Activated naive CD4-positive, alpha-beta T cell treated with anti-CD3 and anti-CD28 coated beads, Interleukin-2, amount 50 U/mL, for 72 hours (primary cell): ENCODE measurements around the gene SCFD2. TPM values are rescaled to one million over a fixed set of nuclear protein-coding genes. Genes with fewer than 3 reads are reported as not detected.

ENCODE experiments used
- ATAC-seq, 2 donors: fragments of 150-1000 bp; cut with Tn5 transposase; 2 replicates each; pipeline ENCODE4 v1.10.0; 2021; ENCODE audit warnings: mild to moderate bottlenecking in 2 of 2, moderate library complexity in 2 of 2
- DNase-seq, 2 donors: peaks; one replicate each; pipeline ENCODE4 v3.0.0; 2021 to 2022; ENCODE audit warnings: low spot score in 2 of 2
- H3K27ac Mint-ChIP-seq, 2 donors: one replicate each; pipeline ENCODE4 v1.8.0; 2022; ENCODE audit warnings: mild to moderate bottlenecking in 2 of 2, mixed read lengths in 2 of 2
- H3K36me3 Mint-ChIP-seq, 2 donors: one replicate each; pipeline ENCODE4 v1.8.0; 2022; ENCODE audit warnings: mixed read lengths in 2 of 2
- H3K9me3 Mint-ChIP-seq, 2 donors: one replicate each; pipeline ENCODE4 v1.8.0; 2022; ENCODE audit warnings: mixed read lengths in 2 of 2
- total RNA-seq, 2 donors: library from RNA; stranded (reverse); gene quantifications; one replicate each; pipeline ENCODE4 v1.2.3, GENCODE V29; 2022

The SCFD2 gene
- total RNA-seq, 2 donors from 2014 or later: 15.6 to 29.1 TPM

DNA sequence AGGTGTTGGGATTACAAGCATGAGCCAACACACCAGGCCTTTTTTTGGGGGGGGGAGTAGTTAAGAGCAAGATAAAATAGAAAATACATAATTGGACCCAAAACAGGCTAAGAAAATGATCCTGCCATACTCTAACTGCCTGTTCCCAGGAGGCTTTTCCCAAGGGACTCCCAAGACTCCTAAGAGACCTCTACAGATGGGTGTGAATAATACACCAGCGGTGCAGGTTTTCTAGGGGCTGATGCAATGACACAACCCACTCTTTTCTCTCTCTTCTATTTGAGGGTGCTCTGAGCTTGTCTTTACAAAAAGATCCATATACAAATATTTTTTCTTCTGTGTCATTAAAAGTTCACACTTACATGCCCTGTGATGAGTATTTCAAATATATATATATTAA lies 386.8 kb downstream of the SCFD2 start:
- H3K27ac Mint-ChIP-seq: no peak overlapping the region
- H3K36me3 Mint-ChIP-seq: peaks cover 6 to 8% of the 10 kb centered on the region in 2 donors
- H3K9me3 Mint-ChIP-seq: no peaks in the 10 kb centered on the region
- ATAC-seq: no peak
- DNase-seq: no peak

GRCh38 chr4:52977252-52977651 lies 388.6 kb downstream of the SCFD2 start:
- DNase-seq (no peak), ATAC-seq (no peak)
- Mint-ChIP-seq H3K9me3 (peaks cover 0 to 2% of the 10 kb centered on the region in 2 donors), H3K36me3 (peaks cover 6 to 15% of the 10 kb centered on the region in 2 donors), H3K27ac (no peak overlapping the region)

GRCh38 chr4:52976523-52977230 lies 389.2 kb downstream of the SCFD2 start:
- DNase-seq: no peak
- Mint-ChIP-seq H3K9me3 (peaks cover 0 to 7% of the 10 kb centered on the region in 2 donors), H3K36me3 (peaks cover 6 to 21% of the 10 kb centered on the region in 2 donors), H3K27ac (no peak overlapping the region)
- ATAC-seq: peak; percentile 56 to 90

DNA sequence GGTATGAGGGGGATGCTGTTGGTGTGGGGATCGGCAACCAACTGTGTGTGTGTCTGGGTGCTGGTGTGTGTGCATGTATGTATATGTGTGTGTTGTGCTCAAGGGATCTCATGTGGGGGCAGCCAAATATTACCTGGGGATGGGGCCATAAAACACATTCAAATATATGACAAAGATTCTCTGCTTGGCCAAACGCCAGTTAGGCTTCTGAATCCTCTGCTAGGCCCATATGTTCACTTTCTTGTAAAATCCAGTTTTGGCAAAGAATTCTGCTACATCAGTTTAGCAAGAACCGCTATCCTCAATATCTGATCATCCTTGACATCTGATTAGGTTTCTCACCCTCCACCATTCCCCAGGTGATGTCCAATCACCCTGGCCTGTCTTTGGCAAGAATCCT lies 397.2 kb downstream of the SCFD2 start:
- ATAC-seq (no peak), DNase-seq (no peak)
- H3K27ac Mint-ChIP-seq: no peak overlapping the region
- peaks cover 0 to 11% of the 10 kb centered on the region in 2 donors for H3K9me3 Mint-ChIP-seq
- H3K36me3 Mint-ChIP-seq: peaks cover 15 to 37% of the 10 kb centered on the region in 2 donors

DNA sequence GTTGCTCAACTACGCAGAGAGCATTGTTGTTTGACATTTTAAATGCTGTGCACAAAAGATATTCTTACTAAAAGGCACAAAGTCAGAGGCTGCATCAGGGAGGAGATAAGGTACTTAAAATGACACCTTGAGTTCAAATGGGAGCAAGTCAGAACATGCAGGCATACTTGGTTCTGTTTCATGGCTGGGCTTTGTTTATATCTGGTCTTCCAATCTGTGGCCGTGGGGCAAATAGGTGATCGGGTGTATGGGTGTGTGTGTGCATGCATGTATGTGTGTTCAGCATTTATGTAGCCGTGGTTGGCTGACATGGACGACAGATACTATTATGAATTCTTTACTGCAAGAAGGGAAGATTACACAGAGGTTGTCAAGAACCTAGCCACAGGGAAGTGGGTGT lies 397.6 kb downstream of the SCFD2 start:
- peaks cover 15 to 37% of the 10 kb centered on the region in 2 donors for H3K36me3 Mint-ChIP-seq
- H3K9me3 Mint-ChIP-seq: peaks cover 0 to 11% of the 10 kb centered on the region in 2 donors
- ATAC-seq (no peak), DNase-seq (no peak)
- H3K27ac Mint-ChIP-seq: no peak overlapping the region

GRCh38 chr4:52966781-52967180 lies 399.1 kb downstream of the SCFD2 start:
- ATAC-seq (no peak), DNase-seq (no peak)
- no peak overlapping the region for H3K27ac Mint-ChIP-seq
- H3K9me3 Mint-ChIP-seq: peaks cover 0 to 5% of the 10 kb centered on the region in 2 donors
- H3K36me3 Mint-ChIP-seq: peaks cover 15 to 25% of the 10 kb centered on the region in 2 donors

DNA sequence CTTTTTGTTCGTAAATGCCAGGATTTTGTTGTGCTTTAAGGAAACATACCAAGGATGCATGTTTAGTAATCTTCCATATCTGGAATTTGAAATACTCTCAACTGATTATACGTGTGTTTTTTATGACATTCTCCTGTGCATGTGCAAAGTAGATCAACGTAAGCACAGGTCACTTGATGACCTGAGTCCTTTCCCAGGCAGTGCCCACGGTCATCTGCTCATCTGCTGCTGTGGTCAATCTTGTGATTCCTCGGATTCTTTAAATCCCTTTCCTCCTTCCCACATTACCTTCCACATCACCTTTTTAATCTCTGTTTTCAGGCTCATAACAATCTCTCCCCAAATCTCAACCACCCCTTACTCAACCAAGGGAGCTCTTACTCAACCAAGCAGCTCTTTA lies 399.7 kb downstream of the SCFD2 start:
- H3K36me3 Mint-ChIP-seq: peaks cover 12 to 20% of the 10 kb centered on the region in 2 donors
- H3K27ac Mint-ChIP-seq: no peak overlapping the region
- peaks cover 0 to 5% of the 10 kb centered on the region in 2 donors for H3K9me3 Mint-ChIP-seq

DNA sequence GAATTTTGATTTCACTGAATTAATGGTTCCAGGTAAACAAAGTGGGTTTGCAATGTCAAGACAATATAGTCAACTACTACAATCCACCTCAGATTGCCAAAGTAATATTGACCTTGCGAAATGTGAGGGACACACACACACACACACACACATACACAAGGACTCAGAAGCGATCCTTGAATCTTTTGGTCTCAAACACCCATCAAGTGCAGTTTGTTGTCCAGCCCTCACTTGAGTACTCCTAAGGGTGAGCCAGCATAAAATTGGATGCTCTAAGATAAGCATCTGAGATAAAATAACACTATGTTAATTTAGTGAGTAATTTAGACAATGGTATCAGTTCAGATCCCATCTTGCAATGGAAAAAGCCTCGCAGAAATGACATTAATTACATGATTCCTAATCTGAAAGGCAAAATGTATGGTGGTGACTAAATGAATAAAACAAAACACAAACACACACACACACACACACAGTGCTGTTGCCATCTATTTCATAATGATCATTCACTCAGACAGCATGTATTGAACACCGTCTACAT lies 401.2 kb downstream of the SCFD2 start:
- DNase-seq (no peak), ATAC-seq (no peak)
- no peak overlapping the region for H3K27ac Mint-ChIP-seq
- peaks cover 0 to 5% of the 10 kb centered on the region in 2 donors for H3K9me3 Mint-ChIP-seq
- H3K36me3 Mint-ChIP-seq: peaks cover 5 to 9% of the 10 kb centered on the region in 2 donors

More for the DNA sequence above, 399.7 kb downstream of the SCFD2 start:
- DNase-seq: no peak
- ATAC-seq: no peak

DNA sequence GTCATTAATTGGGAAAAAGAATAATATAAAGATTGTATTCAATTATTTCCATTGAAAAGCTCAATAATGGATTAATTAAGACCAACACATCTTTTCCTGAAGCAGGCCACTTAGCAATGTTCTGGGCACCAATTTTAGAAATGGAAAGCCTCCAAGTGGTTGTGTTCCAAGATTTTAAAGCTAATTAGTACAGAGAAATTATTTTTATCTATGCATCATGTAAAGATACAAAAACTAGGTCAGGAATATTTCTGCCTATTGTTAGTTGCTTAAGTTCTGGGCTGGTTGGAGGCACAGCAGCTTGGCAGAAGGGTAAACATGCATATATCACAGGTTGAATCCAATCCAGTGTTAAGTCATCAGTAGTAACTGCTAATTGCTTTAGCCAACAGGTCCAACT lies 401.9 kb downstream of the SCFD2 start:
- Mint-ChIP-seq H3K36me3 (peaks cover 0 to 5% of the 10 kb centered on the region in 2 donors), H3K27ac (no peak overlapping the region), H3K9me3 (peaks cover 0 to 5% of the 10 kb centered on the region in 2 donors)
- DNase-seq (no peak), ATAC-seq (no peak)

- Mint-ChIP-seq H3K36me3 (no peaks in the 10 kb centered on the region), H3K9me3 (no peaks in the 10 kb centered on the region), H3K27ac (no peak overlapping the region)
- DNase-seq (no peak), ATAC-seq (no peak)
These were observed 403.1 kb downstream of the SCFD2 start for GRCh38 chr4:52962721-52963120.

DNA sequence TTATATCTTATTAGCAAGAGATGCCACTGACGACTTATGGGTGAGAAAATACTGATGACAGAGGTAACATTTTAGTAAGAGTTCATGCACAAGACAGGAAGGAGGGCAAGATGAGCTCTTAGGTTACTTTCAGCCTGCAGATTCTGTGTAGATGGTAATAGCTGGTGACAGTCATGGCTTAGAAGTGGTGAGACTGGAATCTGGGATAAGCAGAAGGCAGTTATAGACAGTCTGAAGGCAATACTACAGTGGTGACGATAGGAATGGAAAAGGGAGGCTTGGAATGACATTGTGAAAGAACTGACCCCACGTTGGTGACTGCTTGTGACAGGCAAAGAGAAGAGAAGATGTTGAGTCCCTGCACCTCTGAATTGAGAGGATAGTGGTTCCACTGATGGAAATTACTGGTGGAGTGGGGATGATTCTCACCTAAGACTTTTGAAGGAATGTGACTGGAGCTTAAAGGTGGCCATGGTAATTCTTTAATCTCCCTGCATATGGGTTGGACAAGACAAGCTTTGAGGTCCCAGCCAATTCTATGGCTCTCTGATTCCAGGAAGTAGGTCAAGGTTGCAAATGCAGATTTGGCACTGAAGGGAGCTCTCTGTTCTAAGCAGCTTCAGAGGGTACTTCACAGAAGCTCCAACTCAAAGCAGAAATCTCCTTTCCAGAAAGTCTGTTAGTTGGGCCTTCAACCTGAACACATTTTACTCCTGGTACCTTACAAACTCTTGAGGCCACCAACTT lies 404.0 kb downstream of the SCFD2 start:
- no peaks in the 10 kb centered on the region for H3K36me3 Mint-ChIP-seq
- H3K27ac Mint-ChIP-seq: no peak overlapping the region
- no peaks in the 10 kb centered on the region for H3K9me3 Mint-ChIP-seq
- no peak for DNase-seq
- ATAC-seq: no peak

GRCh38 chr4:52959541-52959940 lies 406.3 kb downstream of the SCFD2 start:
- no peaks in the 10 kb centered on the region for H3K36me3 Mint-ChIP-seq
- no peak overlapping the region for H3K27ac Mint-ChIP-seq
- ATAC-seq: no peak
- DNase-seq: no peak
- no peaks in the 10 kb centered on the region for H3K9me3 Mint-ChIP-seq

GRCh38 chr4:52957835-52958631 lies 407.8 kb downstream of the SCFD2 start:
- H3K36me3 Mint-ChIP-seq: peaks cover 0 to 5% of the 10 kb centered on the region in 2 donors

DNA sequence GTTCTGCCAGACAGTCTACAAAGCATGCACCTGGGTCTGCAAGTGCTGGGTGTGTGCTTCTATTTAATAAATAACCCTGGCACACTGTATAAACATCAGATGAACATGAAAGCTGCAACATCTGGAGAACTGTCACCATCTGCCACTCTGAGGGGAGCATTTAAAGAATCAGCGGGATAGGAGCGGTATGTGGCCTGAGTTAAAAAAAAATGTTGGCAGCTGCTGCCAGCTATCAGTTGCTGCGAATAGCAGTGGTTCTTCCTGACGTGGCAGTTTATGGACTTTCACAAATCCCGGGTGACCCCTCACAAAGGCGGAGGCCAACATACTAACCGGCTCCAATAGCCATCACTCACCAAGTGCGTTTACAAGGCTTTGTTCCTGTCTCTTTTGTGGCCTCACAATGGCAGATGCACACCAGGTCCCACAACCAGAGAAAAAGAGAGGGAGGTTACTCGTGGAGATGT lies 408.6 kb downstream of the SCFD2 start:
- no peak for ATAC-seq

More at GRCh38 chr4:52957835-52958631, 407.8 kb downstream of the SCFD2 start:
- Mint-ChIP-seq H3K9me3 (no peaks in the 10 kb centered on the region), H3K27ac (no peak overlapping the region)
- DNase-seq: no peak
- no peak for ATAC-seq

GRCh38 chr4:52956691-52957090 lies 409.2 kb downstream of the SCFD2 start:
- Mint-ChIP-seq H3K9me3 (no peaks in the 10 kb centered on the region), H3K36me3 (peaks cover 0 to 5% of the 10 kb centered on the region in 2 donors), H3K27ac (no peak overlapping the region)
- ATAC-seq (no peak), DNase-seq (no peak)

More for the DNA sequence above, 408.6 kb downstream of the SCFD2 start:
- DNase-seq: no peak
- H3K36me3 Mint-ChIP-seq: peaks cover 0 to 5% of the 10 kb centered on the region in 2 donors
- no peaks in the 10 kb centered on the region for H3K9me3 Mint-ChIP-seq
- H3K27ac Mint-ChIP-seq: no peak overlapping the region

GRCh38 chr4:52954560-52955170 lies 411.2 kb downstream of the SCFD2 start:
- H3K36me3 Mint-ChIP-seq: peaks cover 6 to 20% of the 10 kb centered on the region in 2 donors
- H3K9me3 Mint-ChIP-seq: no peaks in the 10 kb centered on the region
- DNase-seq (no peak), ATAC-seq (no peak)
- peak overlapping the region in 1 of 2 donors; percentile 65 for H3K27ac Mint-ChIP-seq
